GM19099 (cell line): ENCODE results near the gene FAM167B.

Experiments
- POLR2A ChIP-seq: IDR thresholded peaks from 3 replicates; pipeline ENCODE4 v1.6.1; 2011; ENCODE audit warnings: low read depth; ENCODE audit not compliant: insufficient read length; ENCODE audit errors: extremely low read depth

FAM167B gene

DNA sequence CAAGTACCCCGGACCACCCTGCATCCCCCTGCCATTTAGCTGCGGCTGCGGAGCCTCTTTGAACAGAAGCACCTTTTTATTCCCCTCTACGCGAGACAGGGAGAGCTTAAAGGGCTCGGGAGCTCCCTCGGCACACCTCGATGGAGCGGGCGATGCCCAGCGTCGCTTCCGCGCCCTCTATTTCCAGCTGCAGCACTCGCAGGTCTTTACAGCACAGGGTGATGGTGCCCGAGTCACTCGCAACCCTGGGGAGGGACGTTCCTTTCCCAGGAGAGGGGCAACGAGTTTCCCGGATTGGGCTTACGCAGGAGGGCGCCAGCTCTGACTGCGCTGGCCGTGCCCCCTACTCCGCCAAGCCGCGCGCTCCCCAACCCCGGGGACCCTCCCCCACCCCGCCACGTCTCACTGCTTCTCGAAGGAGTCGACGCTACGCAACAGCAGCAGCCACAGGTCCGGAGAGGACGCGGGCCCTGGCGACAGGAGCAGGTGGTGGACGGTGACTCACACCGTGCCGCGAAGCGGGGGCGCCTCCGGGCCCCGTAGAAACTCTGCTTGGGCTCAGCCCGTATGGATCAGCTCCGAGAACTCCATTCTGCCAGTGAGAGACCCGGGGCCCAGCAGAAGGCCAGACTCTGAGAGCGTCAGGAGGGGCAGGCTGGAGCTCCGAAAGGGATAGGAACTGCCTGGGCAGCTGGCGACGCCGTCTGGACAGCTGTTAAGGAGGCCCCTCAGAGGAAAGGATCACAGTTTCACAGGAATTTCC, 5.8 kb upstream of the FAM167B start:
- TF ChIP-seq POLR2A = peak; percentile 39

DNA sequence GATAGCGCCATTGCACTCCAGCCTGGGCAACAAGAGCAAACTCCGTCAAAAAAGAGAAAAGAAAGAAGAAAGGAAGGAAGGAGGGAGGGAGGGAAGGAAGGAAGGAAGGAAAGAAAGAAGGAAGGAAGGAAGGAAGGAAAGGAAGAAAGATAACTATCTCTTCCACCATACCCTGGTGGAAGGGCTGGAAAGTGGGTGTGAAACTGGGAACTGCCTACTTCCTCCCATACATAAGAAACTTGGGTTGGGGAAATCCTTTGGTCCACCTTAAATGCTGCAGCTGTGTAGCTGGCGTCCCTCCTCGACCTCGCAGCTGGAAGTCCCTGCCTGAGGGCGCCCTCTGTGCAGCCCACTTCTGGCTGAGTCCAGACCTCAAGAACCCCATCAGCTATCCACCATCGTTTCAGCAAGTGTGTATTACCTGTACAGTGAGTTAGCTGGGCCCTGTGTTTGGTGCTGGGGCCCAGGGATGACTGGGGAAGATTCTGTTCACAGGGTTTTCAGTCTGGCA, 4.6 kb upstream of the FAM167B start:
- no peak for TF ChIP-seq POLR2A

DNA sequence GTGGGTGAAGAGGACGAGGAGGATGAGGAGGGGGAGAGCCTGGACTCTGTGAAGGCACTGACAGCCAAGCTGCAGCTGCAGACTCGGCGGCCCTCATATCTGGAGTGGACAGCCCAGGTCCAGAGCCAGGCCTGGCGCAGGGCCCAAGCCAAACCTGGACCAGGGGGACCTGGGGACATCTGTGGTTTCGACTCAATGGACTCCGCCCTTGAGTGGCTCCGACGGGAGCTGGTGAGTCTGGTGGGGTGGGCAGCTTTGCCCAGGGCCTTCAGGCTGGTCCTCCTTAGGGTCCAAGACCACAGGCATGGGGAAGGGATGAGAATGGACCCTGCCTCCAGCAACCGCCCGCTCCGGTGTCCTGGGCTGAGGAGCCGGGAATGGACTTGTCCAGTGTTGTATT, 430 bp downstream of the FAM167B start:
- TF ChIP-seq POLR2A = no peak

DNA sequence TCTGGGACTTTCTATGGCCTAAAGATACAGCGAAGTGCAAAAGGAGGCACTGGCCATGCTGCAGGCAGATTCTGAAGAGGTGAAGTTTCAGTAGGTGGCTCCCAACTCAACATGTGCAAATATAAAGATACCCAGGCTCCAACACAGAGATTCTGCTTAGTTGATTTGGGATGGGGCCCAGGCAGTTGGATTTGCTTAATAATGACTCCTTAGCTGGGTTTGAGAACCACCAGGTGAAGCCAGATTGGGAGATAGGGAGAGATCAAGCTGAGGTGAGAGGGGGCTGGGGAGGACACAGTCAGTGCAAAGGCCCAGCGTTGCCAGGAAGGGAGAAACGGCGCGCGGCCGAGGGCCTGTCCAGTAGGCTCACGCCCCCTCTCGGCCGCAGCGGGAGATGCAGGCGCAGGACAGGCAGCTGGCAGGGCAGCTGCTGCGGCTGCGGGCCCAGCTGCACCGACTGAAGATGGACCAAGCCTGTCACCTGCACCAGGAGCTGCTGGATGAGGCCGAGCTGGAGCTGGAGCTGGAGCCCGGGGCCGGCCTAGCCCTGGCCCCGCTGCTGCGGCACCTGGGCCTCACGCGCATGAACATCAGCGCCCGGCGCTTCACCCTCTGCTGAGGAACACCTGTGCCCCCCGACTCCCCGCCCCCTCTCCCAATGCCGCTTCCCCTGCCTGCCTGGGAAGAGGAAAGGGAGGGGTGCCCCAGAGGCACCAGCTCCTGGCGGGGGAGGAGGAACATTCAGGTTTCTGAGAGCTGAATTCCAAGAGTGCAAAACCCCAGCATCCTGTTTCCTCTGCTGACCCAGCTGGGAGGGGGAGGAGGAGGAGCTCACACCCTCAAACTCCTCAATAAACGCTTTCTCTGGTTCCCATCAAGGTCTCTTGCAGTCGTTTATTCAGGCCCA, 1.2 kb downstream of the FAM167B start:
- peak; percentile 30 for TF ChIP-seq POLR2A

DNA sequence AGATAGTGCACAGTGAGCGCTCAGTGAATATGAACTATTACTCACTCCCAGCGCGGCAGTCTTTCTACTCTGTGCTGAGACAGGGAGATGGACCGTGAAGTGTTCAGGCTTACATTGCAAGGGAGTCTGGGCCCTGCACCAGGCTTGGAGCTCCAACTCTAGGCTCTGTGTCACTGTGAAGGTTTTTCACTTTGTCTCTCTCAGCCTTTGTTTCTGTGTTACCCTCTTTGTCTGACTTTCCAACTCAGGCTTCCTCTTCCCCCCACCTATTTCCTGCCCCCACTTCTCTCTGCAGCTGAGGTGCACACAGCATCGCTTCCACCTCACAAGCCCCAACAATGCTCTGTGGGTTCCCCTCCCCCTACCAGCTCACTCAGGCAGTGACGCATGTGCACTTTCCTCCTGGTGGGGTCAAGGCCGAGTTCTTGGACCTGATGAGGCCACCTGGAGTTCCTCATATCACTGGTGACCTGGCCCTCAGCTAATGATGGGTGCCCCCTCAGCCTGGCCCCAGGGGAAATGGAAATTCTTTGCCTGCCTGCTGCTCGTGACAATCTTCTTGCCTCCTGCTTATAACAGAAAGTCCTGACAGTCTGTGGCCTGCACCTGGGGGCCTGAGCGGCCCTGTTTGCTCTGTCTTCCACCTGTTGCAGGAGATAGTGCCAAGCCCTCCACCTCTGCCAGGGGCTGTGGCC, 3.0 kb downstream of the FAM167B start:
- peak; percentile 68 for TF ChIP-seq POLR2A

DNA sequence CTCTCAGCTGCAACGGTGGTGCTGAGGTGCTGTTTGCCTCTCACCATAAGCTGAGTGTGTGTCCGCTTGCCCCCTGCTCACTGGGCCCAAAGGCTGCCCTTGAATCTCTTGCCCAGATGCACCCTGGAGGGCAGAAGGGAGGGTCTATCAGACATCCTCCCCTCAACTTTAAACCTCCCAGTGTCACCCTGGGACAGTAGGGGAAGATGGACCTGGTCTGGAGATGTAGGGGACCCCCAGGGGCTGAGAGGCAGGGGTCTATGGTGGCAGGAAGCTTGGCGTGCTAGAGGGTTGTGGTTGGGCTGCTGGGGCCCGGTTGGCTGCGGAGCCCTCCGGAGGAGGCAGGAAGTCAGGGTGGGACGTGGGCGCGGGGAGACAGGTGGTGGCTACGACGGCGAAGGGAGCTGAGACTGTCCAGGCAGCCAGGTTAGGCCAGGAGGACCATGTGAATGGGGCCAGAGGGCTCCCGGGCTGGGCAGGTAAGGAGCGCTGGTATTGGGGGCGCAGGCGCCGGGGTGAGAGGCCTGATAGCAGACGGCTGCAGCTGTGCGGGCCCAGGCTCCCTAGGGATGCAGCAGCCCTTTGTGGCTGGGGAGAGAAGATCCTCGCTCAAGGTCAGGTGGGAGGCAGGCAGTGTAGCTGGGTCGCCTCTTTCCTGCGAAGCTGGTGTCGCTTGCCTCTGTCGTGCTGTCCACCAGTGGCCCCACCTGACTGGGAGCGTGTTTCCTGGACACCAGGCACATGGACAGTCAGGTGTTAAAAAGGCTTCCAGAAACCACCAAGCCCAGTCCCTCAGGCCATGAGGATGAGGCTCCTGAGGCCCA, 4.1 kb downstream of the FAM167B start, which contains the start of gene LCK:
TSS of gene LCK (plus strand) at position 373 of the 824 bp plus-strand sequence. CDS start 23,065 bp downstream, outside the sequence.
- peak; percentile 75 for TF ChIP-seq POLR2A

DNA sequence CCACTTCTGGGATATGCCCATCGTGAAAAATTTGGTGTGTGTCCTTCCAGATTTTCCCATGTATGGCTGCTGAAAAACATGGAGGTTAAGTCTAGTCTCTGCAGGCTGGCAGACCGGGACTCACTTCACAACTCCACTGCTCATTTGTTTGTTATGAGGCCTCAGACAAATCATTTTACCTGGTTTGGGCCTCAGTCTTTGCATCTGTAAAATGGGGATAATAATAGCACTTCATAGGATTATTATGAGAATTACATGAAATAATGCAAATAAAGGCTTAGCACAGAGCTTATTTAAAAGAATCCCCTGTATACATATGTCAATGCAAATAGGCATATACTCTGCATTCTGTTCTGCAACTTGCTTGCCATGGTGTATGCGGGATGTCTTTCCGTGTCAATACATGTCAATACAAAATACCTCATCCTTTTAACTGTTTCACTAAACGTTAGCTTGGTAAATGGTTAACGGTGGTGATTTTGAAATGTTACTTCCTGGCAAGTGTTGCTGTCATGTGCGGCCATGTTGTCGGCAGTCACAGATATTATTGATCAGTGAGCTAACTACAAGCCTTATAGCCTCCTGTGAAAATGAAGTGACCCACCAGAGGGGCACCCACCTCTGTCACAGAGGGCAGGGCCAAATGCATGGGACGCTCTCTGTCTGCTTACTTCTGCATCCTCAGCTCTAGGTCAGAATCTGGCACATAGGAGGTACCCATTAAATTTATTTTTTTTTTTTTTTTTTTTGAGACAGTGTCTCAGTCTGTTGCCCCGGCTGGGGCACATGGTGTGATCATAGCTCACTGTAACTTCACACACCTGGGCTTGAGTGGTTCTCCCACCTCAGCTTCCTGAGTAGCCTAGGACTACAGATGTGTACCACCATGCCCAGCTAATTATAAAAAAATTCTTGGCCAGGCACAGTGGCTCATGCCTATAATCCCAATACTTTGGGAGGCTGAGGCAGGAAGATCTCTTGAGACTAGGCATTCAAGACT, 8.3 kb downstream of the FAM167B start:
- peak; percentile 33 for TF ChIP-seq POLR2A

DNA sequence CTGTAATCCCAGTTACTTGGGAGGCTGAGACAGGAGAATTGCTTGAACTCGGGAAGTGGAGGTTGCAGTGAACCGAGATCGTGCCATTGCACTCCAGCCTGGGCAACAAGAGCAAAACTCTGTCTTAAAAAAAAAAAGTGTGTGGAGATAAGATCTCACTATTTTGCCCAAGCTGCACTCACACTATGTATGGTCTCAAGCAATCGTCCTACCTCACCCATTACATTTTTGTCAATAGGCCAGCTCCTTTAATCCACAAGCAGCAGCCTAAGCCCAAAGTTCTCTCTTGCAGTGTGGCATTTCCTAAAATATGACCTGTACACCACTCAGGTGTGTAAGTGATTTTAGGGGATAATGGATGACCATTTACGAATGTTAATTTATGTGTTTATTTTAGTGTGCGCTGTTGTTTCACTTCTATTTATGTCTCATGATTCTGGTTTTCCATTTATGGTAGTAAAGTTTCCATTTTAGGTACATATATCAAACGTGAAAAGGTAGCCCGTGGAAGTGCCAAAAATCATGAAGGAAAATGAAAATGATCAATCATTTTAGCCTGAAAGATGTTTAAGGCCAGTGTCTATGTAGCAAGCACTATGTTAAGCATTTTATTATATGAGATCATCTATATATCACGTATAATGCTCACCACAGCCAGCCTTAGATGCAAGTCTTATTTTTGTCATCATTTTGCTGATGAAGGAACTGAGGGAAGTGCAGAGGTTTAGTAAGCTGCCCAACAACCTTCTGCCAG, 9.6 kb downstream of the FAM167B start:
- TF ChIP-seq POLR2A = no peak

DNA sequence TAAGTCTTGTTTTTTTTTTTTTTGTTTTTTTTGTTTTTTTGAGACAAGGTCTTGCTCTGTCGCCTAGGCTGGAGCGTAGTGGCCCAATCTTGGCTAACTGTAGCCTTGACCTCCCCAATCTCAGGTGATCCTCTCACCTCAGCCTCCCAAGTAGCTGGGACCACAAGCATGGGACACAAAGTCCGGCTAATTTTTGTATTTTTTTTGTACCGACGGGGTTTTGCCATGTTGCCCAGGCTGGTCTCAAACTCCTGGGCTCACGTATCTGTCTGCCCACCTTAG, 10.1 kb downstream of the FAM167B start:
- no peak for TF ChIP-seq POLR2A

DNA sequence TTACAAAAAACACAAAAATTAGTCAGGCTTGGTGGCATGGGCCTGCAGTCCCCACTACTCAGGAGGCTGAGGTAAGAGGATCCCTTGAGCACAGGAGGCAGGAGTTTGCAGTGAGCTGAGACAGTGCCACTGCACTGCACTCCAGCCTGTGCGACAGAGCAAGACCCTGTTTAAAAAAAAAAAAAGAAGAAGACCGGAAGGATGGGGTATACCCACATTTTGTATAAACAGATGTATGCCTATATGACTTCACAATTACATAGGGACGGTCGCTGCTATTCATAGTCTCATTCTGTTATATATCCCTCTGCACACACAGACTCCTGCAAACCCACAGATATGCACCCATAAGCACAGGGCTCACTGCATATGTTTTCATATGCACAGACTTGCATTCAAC, 16.7 kb downstream of the FAM167B start:
- no peak for TF ChIP-seq POLR2A

DNA sequence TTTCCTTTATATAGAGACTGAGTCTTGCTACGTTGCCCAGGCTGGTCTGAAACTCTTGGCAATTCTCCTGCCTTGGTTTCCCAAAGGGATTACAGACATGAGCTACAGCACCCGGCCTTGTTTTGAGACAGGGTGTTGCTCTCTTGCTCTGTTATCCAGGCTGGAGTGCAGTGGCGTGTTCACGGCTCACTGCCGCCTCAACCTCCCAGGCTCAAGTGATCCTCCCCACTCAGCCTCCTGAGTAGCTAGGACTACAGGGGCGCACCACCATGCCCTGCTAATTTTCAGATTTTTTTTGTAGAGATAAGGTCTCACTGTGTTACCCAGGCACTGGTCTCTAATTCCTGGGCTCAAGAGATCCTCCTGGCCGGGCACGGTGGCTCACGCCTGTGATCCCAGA, 18.8 kb downstream of the FAM167B start:
- no peak for TF ChIP-seq POLR2A

DNA sequence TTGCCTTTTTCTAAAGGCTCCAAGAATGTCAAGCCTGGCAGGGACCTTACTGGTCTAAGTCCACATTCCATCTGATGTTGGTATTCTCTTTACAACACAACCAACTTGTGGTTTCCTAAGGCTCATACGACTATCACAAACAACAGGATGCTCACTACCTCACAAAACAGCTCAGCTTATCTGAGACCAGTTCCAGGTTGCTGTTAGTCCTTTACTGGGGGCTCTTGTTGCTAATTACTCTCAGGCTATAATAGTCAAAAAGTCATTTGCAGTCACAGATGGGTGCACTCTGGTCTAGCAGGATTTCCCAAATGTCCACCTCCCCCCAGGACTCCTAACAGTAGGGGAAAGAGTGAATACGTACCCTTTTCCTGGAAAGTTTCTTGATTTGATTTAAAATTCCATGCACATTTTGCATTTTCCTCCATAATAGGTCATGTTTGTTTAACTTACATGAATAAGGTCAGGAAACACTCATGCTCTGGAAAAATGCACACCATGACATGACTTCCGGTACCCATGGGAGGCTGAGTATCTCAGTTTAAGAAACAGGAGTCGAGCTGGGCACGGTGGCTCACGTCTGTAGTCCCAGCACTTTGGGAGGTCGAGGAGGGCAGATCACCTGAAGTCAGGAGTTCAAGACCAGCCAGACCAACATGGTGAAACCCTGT, 20.0 kb downstream of the FAM167B start:
- TF ChIP-seq POLR2A = no peak

DNA sequence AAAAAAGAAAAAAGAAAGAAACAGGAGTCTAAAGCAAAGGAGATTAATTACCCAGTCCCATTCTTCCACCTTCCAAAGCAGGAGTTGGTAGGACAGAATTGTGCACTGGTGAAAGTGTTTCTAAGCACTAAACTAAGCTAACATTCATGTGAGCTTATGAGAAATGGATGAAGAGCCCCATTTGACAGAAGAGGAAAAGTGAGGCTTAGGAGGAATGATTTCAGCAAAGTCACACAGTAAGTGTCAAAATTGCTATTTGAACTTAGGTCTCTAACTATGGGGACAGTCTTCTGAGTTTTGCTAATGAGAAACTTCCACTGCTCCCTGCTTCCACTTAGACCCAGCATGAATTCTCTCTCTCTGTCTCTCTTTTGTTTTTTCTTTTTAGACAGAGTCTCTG, 22.7 kb downstream of the FAM167B start:
- no peak for TF ChIP-seq POLR2A
